Measurements from ENCODE around the gene TP73.
"Not testable (repeated sequence)": the region's sequence is repeated elsewhere in the genome, so short reads cannot be mapped to it uniquely, and the experiment has no call there.

TP73 gene

DNA sequence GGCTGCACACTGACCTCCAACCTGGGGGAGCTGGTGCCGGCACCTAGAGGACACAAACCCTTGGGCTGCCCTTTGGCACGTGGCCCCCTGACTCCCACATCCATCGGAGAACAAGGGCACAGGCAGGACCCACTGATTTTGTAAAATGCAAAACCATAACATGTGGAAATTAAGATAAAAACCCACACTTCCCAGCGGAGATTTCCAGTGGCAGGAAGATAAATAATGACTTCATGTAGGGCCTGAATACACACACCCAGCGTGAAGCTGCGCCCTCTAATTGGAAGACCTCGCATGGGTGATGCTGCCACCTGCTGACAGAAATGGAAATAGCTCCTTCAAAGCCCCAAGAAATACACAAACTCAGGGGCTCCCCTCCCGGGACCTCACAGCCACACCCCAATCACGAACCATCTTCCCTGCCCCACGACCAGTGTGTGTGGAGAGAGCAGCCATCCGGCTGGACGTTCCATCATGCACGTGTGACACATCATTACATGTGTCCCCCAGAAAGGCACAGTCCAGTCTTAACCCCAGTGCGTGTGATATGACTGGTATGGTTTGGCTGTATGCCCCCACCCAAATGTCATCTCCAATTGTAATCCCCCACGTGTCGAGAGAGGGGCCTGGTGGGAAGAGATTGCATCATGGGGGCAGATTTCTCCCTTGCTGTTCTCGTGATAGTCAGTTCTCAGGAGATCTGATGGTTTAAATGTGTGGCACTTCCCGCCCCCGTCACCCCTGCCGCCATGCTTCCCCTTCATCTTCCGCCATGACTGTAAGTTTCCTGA, 33.2 kb upstream of the TP73 start:
- DNase-seq: peak; percentile 59

- DNase-seq: no peak
Measured at GRCh38 chr1:3620708-3621107, 31.6 kb upstream of the TP73 start.

- not testable (repeated sequence) for DNase-seq
Measured at GRCh38 chr1:3621151-3621671, 31.1 kb upstream of the TP73 start.

GRCh38 chr1:3622102-3622501, 30.2 kb upstream of the TP73 start:
- DNase-seq: not testable (repeated sequence)

DNA sequence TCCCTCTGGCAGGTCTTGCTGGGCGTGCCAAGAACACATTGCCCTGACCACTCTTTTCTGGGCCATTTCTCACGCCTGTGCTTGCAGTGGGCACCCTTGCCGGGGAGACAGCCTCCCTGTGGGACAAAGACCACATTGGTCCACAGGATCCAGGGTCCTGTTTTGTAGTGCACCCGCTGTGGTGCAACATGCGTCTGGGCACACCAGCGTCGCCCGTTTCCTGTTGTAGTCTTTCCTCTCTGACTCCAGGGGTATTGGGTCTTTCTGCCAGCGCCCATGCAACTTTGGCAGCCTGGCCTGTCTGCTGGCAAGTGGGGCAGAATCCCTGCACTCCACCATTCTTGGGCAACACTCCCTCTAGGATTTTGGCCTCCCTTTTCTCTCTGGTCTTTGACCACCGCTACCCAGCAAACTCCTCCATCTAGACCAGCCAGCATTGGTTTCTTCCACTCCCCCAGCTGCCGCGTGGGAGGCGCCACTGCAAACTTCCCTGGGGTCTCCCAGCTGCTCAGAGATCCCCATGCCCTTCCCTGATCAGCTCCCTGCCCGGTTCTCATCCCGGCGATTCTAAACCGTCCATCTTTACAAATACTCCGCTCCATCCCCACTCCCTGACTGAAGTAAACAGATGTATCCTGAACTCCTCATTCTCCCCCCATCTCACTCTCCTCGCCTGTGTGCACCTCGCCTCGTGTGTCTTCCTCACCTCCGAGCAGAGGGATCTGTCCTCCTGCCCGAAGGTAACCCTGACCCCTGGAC, 28.7 kb upstream of the TP73 start:
- no peak for DNase-seq

DNA sequence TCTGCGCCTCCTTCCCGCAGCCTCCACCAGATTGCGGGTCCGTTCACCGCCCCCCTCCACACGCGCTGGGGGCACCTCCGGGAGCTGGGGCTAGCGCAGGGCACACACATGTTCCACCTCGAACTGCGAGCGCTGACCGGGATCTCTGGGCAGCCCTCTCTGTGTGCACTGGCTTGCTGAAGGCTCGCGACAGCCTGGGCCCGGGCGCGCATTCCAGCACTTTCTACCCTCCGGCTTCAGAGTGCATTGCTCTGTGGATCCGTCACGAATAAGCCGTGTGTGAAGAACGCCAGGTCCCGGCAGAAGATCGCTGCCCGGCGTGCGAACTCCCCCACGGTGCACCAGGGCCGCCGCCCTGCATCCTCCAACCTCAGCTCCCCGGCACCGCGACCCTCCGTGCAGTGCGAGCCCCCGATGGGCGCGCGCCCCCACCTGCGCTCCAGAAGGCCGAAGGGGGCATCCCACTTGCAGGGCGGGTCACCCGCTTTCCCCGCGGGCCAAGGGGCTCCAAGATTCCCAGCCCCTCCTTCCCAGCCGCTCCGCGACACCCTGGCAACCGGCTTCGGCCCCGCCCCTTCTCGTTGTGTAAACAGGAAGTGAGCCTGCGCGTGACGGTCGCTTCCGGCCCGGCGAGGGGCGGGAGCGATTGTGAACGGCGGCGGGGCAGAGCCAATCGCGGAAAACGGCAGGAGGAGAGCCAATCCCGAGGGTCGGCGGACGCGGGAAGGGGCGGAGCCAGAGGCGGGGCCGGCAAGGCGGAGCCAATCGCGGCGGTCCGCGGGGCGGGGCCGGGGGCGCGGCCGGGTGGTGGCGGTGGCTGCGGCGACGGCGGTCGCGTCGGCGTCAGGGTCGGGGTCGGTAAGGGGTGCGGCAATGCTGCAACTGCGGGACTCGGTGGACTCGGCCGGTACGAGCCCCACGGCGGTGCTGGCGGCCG, 27.8 kb upstream of the TP73 start, which contains the start of gene TPRG1L:
Gene TPRG1L (plus strand): TSS at position 816 of the 937 bp plus-strand sequence. CDS start 58 bp downstream, at position 874.
- peak; percentile 97 for DNase-seq

GRCh38 chr1:3625151-3625907, 27.0 kb upstream of the TP73 start:
- peak; percentile 46 for DNase-seq

DNA sequence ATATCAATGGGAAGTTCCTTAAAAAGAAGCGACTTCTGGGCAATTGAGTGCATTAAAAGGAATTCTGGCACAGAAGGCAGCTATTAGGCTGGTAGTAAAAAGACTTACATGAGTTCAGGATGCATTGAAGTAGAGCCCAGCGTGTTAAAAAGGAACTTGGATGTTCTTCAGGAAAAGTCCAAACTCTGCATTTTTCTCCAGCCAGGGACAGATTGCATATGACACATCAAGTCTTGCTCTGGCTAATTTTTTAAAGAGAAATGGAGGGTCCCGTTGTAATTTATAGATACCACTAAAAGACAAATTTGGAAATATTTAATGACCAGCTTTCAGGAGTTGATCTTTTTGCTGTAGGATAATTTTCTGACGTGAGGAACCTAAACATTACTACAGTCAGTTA, 26.3 kb upstream of the TP73 start:
- no peak for DNase-seq

DNA sequence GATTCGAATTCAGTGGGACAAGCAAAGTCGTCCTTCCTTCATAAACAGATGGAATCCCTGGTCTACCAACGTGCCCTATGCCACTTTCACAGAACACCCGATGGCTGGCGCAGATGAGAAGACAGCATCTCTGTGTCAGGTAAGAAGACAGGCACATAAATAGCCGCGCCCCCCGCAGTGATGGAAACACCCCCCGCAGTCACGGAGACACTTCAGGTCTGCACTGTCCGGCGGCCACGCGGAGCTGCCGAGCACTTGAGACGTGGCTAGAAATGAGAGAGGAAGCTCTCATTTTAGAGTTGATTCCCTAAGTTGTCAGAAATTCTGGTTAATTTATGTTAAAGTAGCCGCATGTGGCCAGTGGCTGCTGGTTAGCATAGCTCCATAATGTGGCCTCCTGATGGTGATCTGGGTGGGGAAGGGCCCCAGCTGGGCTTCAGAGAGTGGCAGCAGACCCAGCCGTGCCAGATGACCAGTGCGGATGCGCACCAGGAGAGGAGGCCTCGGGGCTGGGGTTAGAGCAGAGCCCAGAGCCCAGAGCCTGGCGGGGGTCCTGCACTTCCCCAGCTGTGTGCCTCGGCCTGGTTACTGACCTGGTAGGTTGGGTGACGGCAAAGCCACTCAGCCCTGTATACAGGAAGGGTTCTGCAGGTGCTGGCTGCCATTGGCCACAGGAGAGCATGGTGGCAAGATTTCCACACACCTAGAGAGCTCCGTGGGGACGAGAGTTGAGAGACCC, 24.6 kb upstream of the TP73 start:
- DNase-seq: no peak

- no peak for DNase-seq
Measured at GRCh38 chr1:3628445-3628844, 23.9 kb upstream of the TP73 start.

DNA sequence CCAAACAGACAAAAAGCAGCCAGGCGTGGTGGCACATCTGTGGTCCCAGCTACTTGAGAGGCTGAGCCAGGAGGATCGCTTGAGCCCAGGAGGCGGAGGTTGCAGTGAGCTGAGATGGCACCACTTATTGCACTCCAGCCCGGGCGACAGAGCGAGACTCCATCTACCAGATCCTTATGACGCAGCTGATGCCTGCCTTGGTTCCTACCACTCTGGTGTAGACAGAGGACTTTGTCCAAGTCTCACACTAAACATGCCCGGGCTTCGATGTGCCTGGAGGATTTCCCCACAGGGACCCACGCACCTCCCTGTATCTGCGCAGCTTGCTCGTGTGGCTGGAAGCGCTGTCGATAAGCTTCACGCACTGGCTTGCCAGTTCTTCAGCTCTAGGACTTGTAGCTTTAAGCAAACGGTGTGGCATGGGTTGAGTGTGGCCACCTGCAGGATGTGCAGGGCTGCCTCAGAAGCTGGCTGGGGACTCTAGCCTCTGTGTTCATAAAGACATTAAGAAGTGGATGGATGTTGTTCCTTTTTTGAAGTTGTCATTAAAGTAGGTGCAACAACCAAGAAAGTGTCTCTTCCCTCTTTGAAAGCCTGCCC, 22.7 kb upstream of the TP73 start:
- no peak for DNase-seq

GRCh38 chr1:3630161-3630611, 22.1 kb upstream of the TP73 start:
- DNase-seq: no peak

- DNase-seq: no peak
Measured at GRCh38 chr1:3630914-3631313, 21.4 kb upstream of the TP73 start.

DNA sequence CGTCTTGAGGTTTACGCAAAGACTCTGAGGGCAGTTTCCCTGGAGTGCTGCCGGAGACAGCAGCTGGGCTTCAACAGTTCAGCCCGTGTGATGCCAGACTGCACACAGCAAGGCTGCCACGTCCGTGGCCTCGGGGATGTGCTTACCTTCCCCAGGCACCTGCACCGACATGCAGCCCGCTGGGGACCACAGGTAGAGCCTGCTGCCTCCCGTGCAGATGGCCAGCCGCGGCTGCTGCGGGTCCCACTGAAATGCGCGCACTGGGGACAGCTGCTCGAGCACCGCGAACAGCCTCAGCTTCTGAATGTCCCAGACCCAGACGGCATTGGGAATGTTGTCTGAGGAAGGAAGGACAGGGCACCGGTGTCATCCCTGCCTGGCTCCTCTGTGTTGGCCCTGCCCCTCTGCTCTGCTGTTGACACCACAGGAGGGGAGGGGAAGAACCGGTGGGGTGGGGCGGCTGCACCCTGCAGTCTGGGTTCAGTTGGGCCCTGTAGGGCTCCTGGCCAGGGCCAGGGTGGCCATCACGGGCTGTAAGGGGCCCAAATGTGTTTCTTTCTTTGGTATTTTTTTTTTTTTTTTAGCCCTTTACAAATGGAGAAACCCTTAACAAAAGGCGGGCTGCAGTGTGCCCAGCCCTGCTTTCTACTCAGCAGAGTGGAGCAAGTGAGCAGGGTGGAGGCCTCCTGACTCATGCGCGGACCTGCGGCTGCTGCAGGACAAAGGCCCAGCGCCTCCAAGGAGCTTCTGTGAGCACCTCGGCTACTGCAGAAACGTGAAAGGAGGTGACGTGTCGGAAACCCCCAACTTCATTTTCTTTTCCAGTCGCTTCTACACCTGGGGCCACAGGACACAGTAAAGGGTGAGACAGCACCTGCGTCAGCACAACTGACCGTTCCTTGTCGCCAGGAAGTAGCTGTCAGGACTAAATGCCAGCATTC, 20.7 kb upstream of the TP73 start:
- DNase-seq: no peak

DNA sequence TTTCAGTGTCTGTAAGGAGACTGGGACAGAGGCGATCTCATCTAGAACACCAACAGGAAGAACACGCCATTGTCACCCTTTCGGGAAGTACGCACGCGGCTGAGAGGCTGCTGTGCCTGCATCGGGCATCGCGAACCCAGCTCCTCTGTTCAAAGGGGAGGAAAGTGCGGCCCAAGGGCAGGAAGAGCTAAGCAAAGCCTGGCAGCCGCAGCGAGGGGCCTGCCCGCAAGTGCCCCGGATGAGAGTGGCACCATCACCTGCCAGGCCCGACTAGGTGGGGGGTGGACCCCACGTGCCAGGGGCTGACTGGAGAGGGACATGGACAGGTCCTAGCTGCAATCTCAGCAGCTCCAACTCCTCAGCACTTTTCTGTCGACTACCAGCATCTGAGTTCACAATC, 20.0 kb upstream of the TP73 start:
- no peak for DNase-seq

DNA sequence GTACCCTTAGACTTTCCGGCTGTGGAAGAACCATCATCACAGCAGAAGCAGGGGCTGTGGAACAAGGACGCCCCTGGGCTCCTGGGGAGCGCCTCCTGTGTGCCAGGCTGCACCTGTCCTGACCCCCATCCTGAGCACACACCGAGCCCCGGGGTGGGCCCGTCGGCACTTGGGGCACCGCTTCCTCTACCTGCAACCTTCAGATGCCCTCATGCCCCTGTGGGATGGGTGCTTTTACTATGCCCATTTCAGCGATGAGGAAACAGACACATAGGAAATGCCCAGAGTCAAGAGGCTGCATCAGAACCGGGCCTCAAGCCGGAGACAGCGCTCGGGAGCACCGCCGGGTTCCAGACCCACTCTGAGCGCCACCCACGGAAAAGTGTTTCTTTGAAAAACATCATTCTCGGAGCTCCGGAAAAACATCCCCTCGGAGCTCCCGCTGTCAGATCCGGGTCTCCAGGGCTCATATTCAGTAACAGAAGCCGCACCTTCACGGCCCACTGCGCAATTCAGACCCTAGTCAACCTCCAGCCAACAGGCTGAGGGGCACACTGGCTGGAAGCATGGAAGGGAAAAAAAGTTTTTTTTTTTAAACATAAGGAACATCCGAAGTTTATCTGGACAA, 19.5 kb upstream of the TP73 start:
- DNase-seq: no peak

- DNase-seq: no peak
Measured at GRCh38 chr1:3633344-3634058, 18.8 kb upstream of the TP73 start.

GRCh38 chr1:3634059-3634800, 18.1 kb upstream of the TP73 start:
- no peak for DNase-seq

Data from stimulated activated naive CD4-positive, alpha-beta T cell treated with Interleukin-2 at 50 U/mL for 16 hours (primary cell).